Testis (tissue), 3 donors: ENCODE data around the gene ADGRD1. TPM values are rescaled to one million over a fixed set of nuclear protein-coding genes. Genes with fewer than 3 reads are reported as not detected.
A peak's percentile ranks its signal among the peaks of the same experiment; 100 is the strongest.
"Not testable (repeated sequence)": the region's sequence is repeated elsewhere in the genome, so short reads cannot be mapped to it uniquely, and the experiment has no call there.

ENCODE experiments used
- DNase-seq: peaks from one replicate; pipeline ENCODE4 v3.0.0-alpha.2; 2019
- H3K27ac ChIP-seq, 2 donors: fragments of 200-600 bp; sonication (generic); one replicate each; pipeline ENCODE4 v1.5.1; 2019
- H3K27me3 ChIP-seq: fragments of 200-600 bp; sonication (generic); one replicate; pipeline ENCODE4 v1.5.1; 2019
- H3K36me3 ChIP-seq: fragments of 200-600 bp; sonication (generic); one replicate; pipeline ENCODE4 v1.5.1; 2017; ENCODE audit warnings: low read depth; ENCODE audit errors: missing control alignments
- H3K4me1 ChIP-seq: fragments of 200-600 bp; sonication (generic); one replicate; pipeline ENCODE4 v1.5.1; 2019
- H3K4me3 ChIP-seq, 2 donors: fragments of 200-600 bp; sonication (generic); one replicate each; pipeline ENCODE4 v1.5.1; 2017 to 2019
- H3K9me3 ChIP-seq: fragments of 200-600 bp; sonication (generic); one replicate; pipeline ENCODE4 v1.5.1; 2017
- CTCF ChIP-seq, 3 experiments: fragments of 450-650 bp in 2 of 3; fragments of 200-600 bp in 1 of 3; sonication (generic) in 1 of 3; IDR thresholded peaks; one replicate each; pipeline ENCODE4 v1.5.1; 2016 to 2019; ENCODE audit warnings: antibody characterized with exemption in 3 of 3, mild to moderate bottlenecking in 2 of 3, moderate library complexity in 1 of 3
- POLR2A ChIP-seq: fragments of 450-650 bp; IDR thresholded peaks from one replicate; pipeline ENCODE4 v1.6.1; 2017; ENCODE audit warnings: antibody characterized with exemption, mild to moderate bottlenecking, moderate library complexity
- WGBS, 2 donors: methylation state at CpG; one replicate each; pipeline ENCODE4 v1.1.5; 2018; 5-methylcytosine and 5-hydroxymethylcytosine counted together
- intact Hi-C: fragments of 100-400 bp; cut with DNase I; formaldehyde crosslinking; loops from one replicate; pipeline ENCODE4 v1.15.1; 2023; ENCODE audit warnings: low total_unique reads
- polyA plus RNA-seq: library from polyadenylated mRNA; stranded (reverse); fragments of 350-450 nt; fragmentation: Illumina TruSeq; extraction: RNeasy Lipid Tissue Mini Kit (QIAGEN cat#74804); gene quantifications from one replicate; pipeline ENCODE4 v1.2.3, GENCODE V29; 2014; ENCODE audit warnings: low read depth, low replicate concordance; ENCODE audit not compliant: insufficient read depth
- total RNA-seq, 2 donors: library from RNA; depleted of rRNA; stranded (reverse); fragments of >200 nt; gene quantifications; one replicate each; pipeline ENCODE4 v1.2.3, GENCODE V29; 2016

ADGRD1 gene
- total and polyA plus RNA-seq, 3 donors from 2014 or later, result 27.2 to 43.2 (median 42.8) TPM

- Histone ChIP-seq H3K36me3 (no peaks in the 10 kb centered on the region), H3K27me3 (no peaks in the 10 kb centered on the region), H3K27ac (no peak overlapping the region), H3K9me3 (no peaks in the 10 kb centered on the region), H3K4me3 (no peak overlapping the region), H3K4me1 (no peaks in the 10 kb centered on the region)
- peak; percentile 12 for DNase-seq
- WGBS, 2 donors, result 72 to 74% methylated on average over 7 to 12 of the region's 12 CpGs
- TF ChIP-seq CTCF (IDR thresholded peaks at IDR 0.05) (no peak), POLR2A (no peak)
- intact Hi-C loops, result no loop called here
Observed at GRCh38 chr12:131067981-131068851, 114.5 kb downstream of the ADGRD1 start.

- H3K4me3 ChIP-seq, H3K27me3 ChIP-seq, H3K36me3 ChIP-seq, H3K9me3 ChIP-seq, H3K4me1 ChIP-seq, H3K27ac ChIP-seq, intact Hi-C loops: not testable (repeated sequence)
- DNase-seq, result peak; percentile 13
- 84 to 88% methylated on average over 13 to 14 of the region's 17 CpGs for WGBS, 2 donors
Observed at GRCh38 chr12:131068926-131069720, 115.4 kb downstream of the ADGRD1 start.

GRCh38 chr12:131070136-131070535 is 116.4 kb downstream of the ADGRD1 start:
- H3K4me1 ChIP-seq, H3K36me3 ChIP-seq, H3K9me3 ChIP-seq, H3K27ac ChIP-seq, H3K4me3 ChIP-seq, intact Hi-C loops, H3K27me3 ChIP-seq: not testable (repeated sequence)
- WGBS, 2 donors, result 68 to 71% methylated on average over 7 to 21 of the region's 21 CpGs
- peak; percentile 13 for DNase-seq

- H3K27ac ChIP-seq, H3K4me3 ChIP-seq, H3K9me3 ChIP-seq, H3K36me3 ChIP-seq, intact Hi-C loops, H3K27me3 ChIP-seq, H3K4me1 ChIP-seq: not testable (repeated sequence)
- WGBS, 2 donors, result 53 to 78% methylated on average over 3 to 4 of the region's 6 CpGs
- DNase-seq, result peak; percentile 49
Observed at GRCh38 chr12:131070668-131071067, 117.0 kb downstream of the ADGRD1 start.

GRCh38 chr12:131071234-131071820 is 117.6 kb downstream of the ADGRD1 start:
- DNase-seq, result peak; percentile 13
- H3K4me1 ChIP-seq, H3K36me3 ChIP-seq, intact Hi-C loops, H3K27me3 ChIP-seq, H3K9me3 ChIP-seq, H3K4me3 ChIP-seq, H3K27ac ChIP-seq: not testable (repeated sequence)
- WGBS, 2 donors, result 69 to 76% methylated on average over 9 to 12 of the region's 12 CpGs

GRCh38 chr12:131071950-131072349 is 118.2 kb downstream of the ADGRD1 start:
- H3K4me3 ChIP-seq, H3K27ac ChIP-seq, H3K9me3 ChIP-seq, H3K36me3 ChIP-seq, H3K4me1 ChIP-seq, H3K27me3 ChIP-seq, intact Hi-C loops: not testable (repeated sequence)
- peak; percentile 6 for DNase-seq
- 84 to 85% methylated on average over 8 of the region's 12 CpGs for WGBS, 2 donors
